SK-N-SH (cell line): Measurements from ENCODE around the gene CLCN6. TPM values are rescaled to one million over a fixed set of nuclear protein-coding genes. Genes with fewer than 3 reads are reported as not detected.

Source experiments
- CTCF ChIA-PET: fragments of 300-600, 350-600 bp; formaldehyde crosslinking; extraction: SDS; loops from one replicate; lab custom pipeline; 2021; lab: Yijun Ruan, JAX
- POLR2A ChIA-PET: fragments of 350-600 bp; sonication (Branson Sonifier 250); formaldehyde crosslinking; extraction: SDS; loops from one replicate; lab custom pipeline; 2020; ENCODE audit warnings: antibody characterized with exemption, inconsistent platforms; lab: Yijun Ruan, JAX
- DNase-seq: peaks from one replicate; pipeline ENCODE4 v3.0.0; 2012
- H2AFZ ChIP-seq: fragments of 200-600 bp; sonication (generic); 2 replicates; pipeline ENCODE4 v1.8.1; 2016; ENCODE audit warnings: antibody characterized with exemption, mild to moderate bottlenecking, low read depth
- H3F3A ChIP-seq: fragments of 200-600 bp; sonication (generic); replicated peaks from 2 replicates; pipeline ENCODE3; 2016; ENCODE audit warnings: antibody characterized with exemption, mild to moderate bottlenecking; ENCODE audit not compliant: insufficient read depth
- H3K27ac ChIP-seq, 2 experiments: fragments of 200-500 bp in 1 of 2; fragments of 200-600 bp in 1 of 2; sonication (Bioruptor generic) in 1 of 2; sonication (generic), shearing (Covaris generic) in 1 of 2; 2 replicates each; pipeline versions ENCODE4 v1.5.1 to v1.6.1; 2014 to 2016; ENCODE audit warnings: low read depth in 2 of 2, inconsistent platforms in 1 of 2, low read length in 1 of 2, mild to moderate bottlenecking in 1 of 2, mixed read lengths in 1 of 2
- H3K27me3 ChIP-seq: fragments of 200-600 bp; sonication (generic), shearing (Covaris generic); 2 replicates; pipeline ENCODE4 v1.6.1; 2016; ENCODE audit warnings: mixed run types; ENCODE audit not compliant: insufficient read depth
- H3K36me3 ChIP-seq, 2 experiments: fragments of 200-500 bp in 1 of 2; fragments of 200-600 bp in 1 of 2; sonication (Bioruptor generic) in 1 of 2; sonication (generic) in 1 of 2; replicated peaks in 1 of 2; 2 replicates each; pipeline versions ENCODE3 to v1.5.1; 2014 to 2016; ENCODE audit warnings: low read length in 1 of 2, mild to moderate bottlenecking in 1 of 2; ENCODE audit not compliant: insufficient read depth in 2 of 2, control insufficient read depth in 1 of 2
- H3K4me1 ChIP-seq, 2 experiments: fragments of 200-500 bp in 1 of 2; fragments of 200-600 bp in 1 of 2; sonication (Bioruptor generic) in 1 of 2; sonication (generic), shearing (Covaris generic) in 1 of 2; 2 replicates each; pipeline versions ENCODE4 v1.5.1 to v1.6.1; 2014 to 2016; ENCODE audit warnings: low read depth in 1 of 2, low read length in 1 of 2, mixed run types in 1 of 2; ENCODE audit not compliant: insufficient read depth in 2 of 2, control insufficient read depth in 1 of 2
- H3K4me2 ChIP-seq: fragments of 200-600 bp; sonication (generic), shearing (Covaris generic); 2 replicates; pipeline ENCODE4 v1.6.1; 2017; ENCODE audit warnings: mixed run types
- H3K4me3 ChIP-seq, 2 experiments: fragments of 200-500 bp in 1 of 2; fragments of 200-600 bp in 1 of 2; sonication (Bioruptor generic) in 1 of 2; sonication (generic), shearing (Covaris generic) in 1 of 2; 2 replicates each; pipeline versions ENCODE4 v1.5.1 to v1.8.1; 2014 to 2016; ENCODE audit warnings: low read depth in 2 of 2, inconsistent platforms in 1 of 2, low read length in 1 of 2, mild to moderate bottlenecking in 1 of 2, mixed read lengths in 1 of 2, moderate library complexity in 1 of 2
- H3K79me2 ChIP-seq: fragments of 200-600 bp; sonication (generic); 2 replicates; pipeline ENCODE4 v1.8.1; 2017; ENCODE audit warnings: mild to moderate bottlenecking; ENCODE audit not compliant: insufficient read depth
- H3K9ac ChIP-seq: fragments of 200-600 bp; sonication (generic); 2 replicates; pipeline ENCODE4 v1.6.1; 2017; ENCODE audit warnings: mixed run types
- H3K9me2 ChIP-seq: fragments of 200-600 bp; sonication (generic); 2 replicates; pipeline ENCODE4 v1.6.1; 2017; ENCODE audit warnings: mixed run types
- H3K9me3 ChIP-seq: fragments of 200-600 bp; sonication (generic); 2 replicates; pipeline ENCODE4 v1.6.1; 2017; ENCODE audit warnings: mixed run types, mild to moderate bottlenecking, moderate library complexity
- H4K20me1 ChIP-seq: fragments of 200-600 bp; sonication (generic); 2 replicates; pipeline ENCODE4 v1.6.1; 2017; ENCODE audit warnings: mild to moderate bottlenecking, mixed run types; ENCODE audit not compliant: insufficient read depth
- CHD2 ChIP-seq: fragments of 150-350 bp; IDR thresholded peaks from 2 replicates; pipeline ENCODE4 v1.6.1; 2018; ENCODE audit warnings: low read length; ENCODE audit not compliant: partially characterized antibody
- CTCF ChIP-seq: fragments of 200-600 bp; sonication (generic); IDR thresholded peaks from 2 replicates; pipeline ENCODE4 v1.6.1; 2017; ENCODE audit warnings: antibody characterized with exemption, mild to moderate bottlenecking, moderate library complexity
- FOSL2 ChIP-seq: IDR thresholded peaks from 2 replicates; pipeline ENCODE4 v1.4.0; 2012; ENCODE audit warnings: low read depth, mild to moderate bottlenecking, moderate library complexity, borderline replicate concordance
- IRF3 ChIP-seq: fragments of 150-350 bp; IDR thresholded peaks from 2 replicates; pipeline ENCODE4 v1.6.1; 2016; ENCODE audit warnings: mild to moderate bottlenecking, low read depth, low read length
- RXRA ChIP-seq: IDR thresholded peaks from 2 replicates; pipeline ENCODE4 v1.4.0; 2012; ENCODE audit warnings: low read depth, mild to moderate bottlenecking, borderline replicate concordance
- TAF1 ChIP-seq: IDR thresholded peaks from 2 replicates; pipeline ENCODE4 v1.6.1; 2012; ENCODE audit warnings: low read depth, mild to moderate bottlenecking, low read length, moderate library complexity, borderline replicate concordance
- TCF12 ChIP-seq: IDR thresholded peaks from 2 replicates; pipeline ENCODE4 v1.4.0; 2012
- USF2 ChIP-seq: fragments of 150-350 bp; IDR thresholded peaks from 2 replicates; pipeline ENCODE4 v1.6.1; 2017; ENCODE audit warnings: antibody characterized with exemption, low read length, low read depth, borderline replicate concordance
- YY1 ChIP-seq: IDR thresholded peaks from 2 replicates; pipeline ENCODE4 v1.4.0; 2012; ENCODE audit warnings: low read depth, mild to moderate bottlenecking
- ZBTB33 ChIP-seq: IDR thresholded peaks from 2 replicates; pipeline ENCODE4 v1.4.0; 2012; ENCODE audit warnings: low read depth, borderline replicate concordance
- WGBS: methylation state at CpG from one replicate; pipeline ENCODE4 v1.1.6; 2017; ENCODE audit warnings: low lambda C conversion rate; 5-methylcytosine and 5-hydroxymethylcytosine counted together
- polyA plus RNA-seq, 3 experiments: library from polyadenylated mRNA; depleted of rRNA; stranded (reverse); fragments of >200 nt; gene quantifications; 2 replicates each; pipeline ENCODE4 v1.2.3, GENCODE V29; 2012

The CLCN6 gene
- polyA plus RNA-seq, 1 of the 3 experiments (the other 2 are of a cell fraction) = 7.4 TPM

- no peaks in the 10 kb centered on the region for H3K9me3 ChIP-seq
- H3F3A ChIP-seq = no peaks in the 10 kb centered on the region
- no peak overlapping the region for H3K4me2 ChIP-seq
- H2AFZ ChIP-seq = no peak overlapping the region
- ChIA-PET POLR2A (no interaction called here), CTCF (interaction anchor here (0.7 to 1.1 kb wide), 4 partner anchors 13 to 76 kb away, joined by 3 to 4 read pairs (median 3); no protein-coding TSS in a partner anchor)
- H3K4me1 ChIP-seq = no peaks in the 10 kb centered on the region
- H3K27me3 ChIP-seq = no peaks in the 10 kb centered on the region
- DNase-seq = no peak
- no peak overlapping the region for H3K9ac ChIP-seq
- no peak for TF ChIP-seq ZBTB33
- no peak for TF ChIP-seq RXRA
- no peak for TF ChIP-seq TCF12
- TF ChIP-seq USF2 = no peak
- no peak for TF ChIP-seq TAF1
- no peak for TF ChIP-seq YY1
- no peak for TF ChIP-seq FOSL2
- no peak for TF ChIP-seq CHD2
- TF ChIP-seq CTCF = no peak
- no peak for TF ChIP-seq IRF3
- no peak overlapping the region for H3K27ac ChIP-seq
- no peaks in the 10 kb centered on the region for H3K9me2 ChIP-seq
- H3K4me3 ChIP-seq = no peak overlapping the region
- H4K20me1 ChIP-seq = no peaks in the 10 kb centered on the region
- H3K36me3 ChIP-seq = peaks cover 28 to 78% of the 10 kb centered on the region in 2 experiments
- H3K79me2 ChIP-seq = no peaks in the 10 kb centered on the region
- 90% methylated on average over 9 of the region's 9 CpGs for WGBS
These were observed 26.1 kb downstream of the CLCN6 start for GRCh38 chr1:11831945-11832725.
